GM19455 (cell line): ENCODE data around the gene SDS.
A peak's percentile ranks its signal among the peaks of the same experiment; 100 is the strongest.
"Not testable (repeated sequence)": the region's sequence is repeated elsewhere in the genome, so short reads cannot be mapped to it uniquely, and the experiment has no call there.

Source experiments
- ATAC-seq: cut with Tn5 transposase; IDR thresholded peaks from one replicate; pipeline ENCODE4 v1.9.1; 2021; ENCODE audit not compliant: unreplicated experiment

SDS gene

DNA sequence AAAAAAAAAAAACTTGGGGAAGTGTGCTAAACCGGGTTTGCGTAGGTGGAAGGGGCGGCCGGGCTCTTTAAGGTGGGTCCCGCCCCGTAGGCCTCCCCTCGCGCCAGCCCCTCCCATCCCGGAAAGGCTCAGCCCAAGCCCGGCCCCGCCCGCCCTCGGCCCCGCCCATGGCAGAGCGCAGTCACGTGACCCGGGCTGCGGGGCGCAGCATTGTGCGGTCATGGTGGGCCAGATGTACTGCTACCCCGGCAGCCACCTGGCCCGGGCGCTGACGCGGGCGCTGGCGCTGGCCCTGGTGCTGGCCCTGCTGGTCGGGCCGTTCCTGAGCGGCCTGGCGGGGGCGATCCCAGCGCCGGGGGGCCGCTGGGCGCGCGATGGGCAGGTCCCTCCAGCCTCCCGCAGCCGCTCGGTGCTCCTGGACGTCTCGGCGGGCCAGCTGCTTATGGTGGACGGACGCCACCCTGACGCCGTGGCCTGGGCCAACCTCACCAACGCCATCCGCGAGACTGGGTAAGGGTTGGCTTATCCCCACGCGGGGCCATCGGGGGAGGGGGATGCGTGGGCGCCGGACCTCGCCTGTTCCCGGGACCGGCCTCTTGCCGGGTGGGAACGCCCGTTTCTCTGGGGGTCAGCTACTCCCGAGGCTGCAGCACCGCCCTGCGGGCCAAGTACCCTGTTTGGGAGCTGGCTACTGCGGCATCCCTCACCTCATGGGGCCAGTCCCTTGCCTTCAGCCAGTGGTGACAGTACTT is 45.1 kb downstream of the SDS start, which contains the start of gene PLBD2:
TSS of gene PLBD2 (plus strand) at position 207 of the 752 bp plus-strand sequence. CDS start at position 221, 14 bp downstream.
- peak; percentile 83 for ATAC-seq

DNA sequence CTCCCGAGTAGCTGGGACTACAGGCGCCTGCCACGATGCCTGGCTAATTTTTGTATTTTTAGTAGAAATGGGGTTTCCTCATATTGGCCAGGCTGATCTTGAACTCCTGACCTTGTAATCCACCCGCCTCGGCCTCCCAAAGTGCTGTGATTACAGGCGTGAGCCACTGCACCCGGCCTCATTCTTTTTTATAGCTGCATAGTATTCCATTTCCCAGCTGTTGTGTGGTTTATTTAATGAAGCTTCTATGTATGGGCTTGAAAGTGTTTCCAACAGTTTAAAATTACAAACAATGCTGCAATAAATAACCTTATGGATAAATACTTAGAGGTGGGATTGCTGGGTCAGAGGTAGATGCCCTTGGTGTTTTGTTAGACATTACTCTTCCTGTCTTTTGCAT is 49.5 kb downstream of the SDS start:
- ATAC-seq, result not testable (repeated sequence)

DNA sequence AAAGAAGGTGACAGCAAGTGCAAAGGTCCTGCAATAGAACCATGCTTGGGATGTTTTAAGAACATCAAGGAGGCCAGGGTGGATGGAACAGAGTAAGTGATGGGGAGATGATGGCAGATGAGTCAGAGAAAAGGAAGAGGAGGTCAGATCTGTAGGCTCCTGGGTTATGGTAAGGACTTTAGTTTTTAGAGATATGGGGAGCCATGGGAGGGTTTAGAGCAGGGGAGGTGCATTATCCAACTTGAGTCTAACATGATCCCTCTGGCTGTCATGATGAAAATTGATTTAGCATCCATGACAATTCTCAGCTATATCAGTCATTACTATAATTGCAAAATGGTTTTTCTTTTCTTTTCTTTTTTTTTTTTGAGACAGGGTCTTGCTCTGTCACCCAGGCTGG is 52.6 kb downstream of the SDS start:
- no peak for ATAC-seq

GRCh38 chr12:113348849-113349536 is 54.7 kb downstream of the SDS start:
- no peak for ATAC-seq

DNA sequence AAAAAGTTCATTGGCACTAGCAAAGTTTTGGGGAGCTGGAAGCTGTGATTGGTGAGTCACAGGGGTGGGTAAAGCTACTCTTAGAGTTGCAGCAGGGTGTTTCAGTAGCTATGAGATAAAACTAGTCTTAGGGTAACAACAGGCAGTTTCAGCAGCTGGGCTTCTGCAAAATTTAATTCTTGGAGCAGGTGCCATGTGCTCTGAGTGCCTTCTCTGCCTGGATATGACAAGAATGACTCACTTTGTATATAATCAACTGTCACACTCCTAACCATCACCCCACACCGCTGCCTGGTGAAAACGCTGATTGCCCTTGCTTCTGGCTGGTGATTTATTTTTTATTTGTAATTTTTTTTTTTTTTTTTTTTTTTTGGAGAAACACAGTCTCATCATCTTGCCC is 55.8 kb downstream of the SDS start:
- ATAC-seq, result no peak

DNA sequence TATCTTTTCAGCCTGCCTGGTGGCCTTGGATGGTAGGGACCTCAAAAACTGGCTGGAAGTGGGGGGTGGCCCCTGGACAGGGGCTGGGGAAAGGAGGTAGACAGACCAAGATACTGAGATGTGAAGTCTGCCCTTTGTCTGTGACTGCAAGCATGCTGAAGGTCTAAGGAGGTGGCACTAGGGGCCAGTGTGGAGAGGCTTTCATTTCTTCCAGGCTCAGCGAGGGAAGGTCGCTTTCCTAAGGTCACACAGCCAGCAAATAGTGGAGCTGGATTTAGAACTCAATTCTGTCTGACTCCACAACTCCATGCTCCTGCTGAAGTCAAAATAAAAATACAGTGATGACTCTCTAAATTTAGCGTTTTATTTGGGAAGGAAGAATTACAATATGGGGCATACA is 56.6 kb downstream of the SDS start:
- no peak for ATAC-seq

GRCh38 chr12:113346353-113346752 is 57.3 kb downstream of the SDS start:
- ATAC-seq, result no peak

DNA sequence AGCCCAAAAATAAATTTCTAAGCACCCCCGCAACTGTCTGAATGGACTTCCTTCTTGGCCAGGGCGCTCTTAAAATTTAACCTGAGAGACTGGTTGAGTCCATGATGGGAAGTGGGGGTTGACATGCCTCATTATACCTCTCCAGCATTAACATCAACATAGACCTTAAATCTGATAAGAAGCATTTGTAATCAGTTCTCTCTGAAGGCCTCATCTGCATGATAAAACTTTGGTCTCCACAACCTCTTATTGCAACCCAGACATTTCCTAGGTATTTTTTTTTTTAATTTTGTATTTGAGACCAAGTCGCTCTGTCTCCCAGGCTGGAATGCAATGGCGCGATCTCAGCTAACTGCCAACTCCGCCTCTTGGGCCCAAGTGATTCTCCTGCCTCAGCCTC is 58.4 kb downstream of the SDS start:
- no peak for ATAC-seq
